ENCODE data around the gene APP. TPM values are rescaled to one million over a fixed set of nuclear protein-coding genes. Genes with fewer than 3 reads are reported as not detected.

Gene APP
- total RNA-seq, 1 donor, result 404 TPM

- no peak overlapping the region for H3K4me3 ChIP-seq (ENCODE audit: low read depth, low read length)
- DNase-seq (ENCODE audit: low read depth), result no peak
- no peak for TF ChIP-seq CTCF (IDR thresholded peaks at IDR 0.05; ENCODE audit: insufficient read depth, low read length)
Measured at GRCh38 chr21:25997788-25998611, 172.6 kb downstream of the APP start.

- no peak overlapping the region for H3K4me3 ChIP-seq (ENCODE audit: low read depth, low read length)
- no peak for DNase-seq (ENCODE audit: low read depth)
- no peak for TF ChIP-seq CTCF (IDR thresholded peaks at IDR 0.05; ENCODE audit: insufficient read depth, low read length)
Measured at GRCh38 chr21:25995278-25995677, 175.3 kb downstream of the APP start.

- TF ChIP-seq CTCF (IDR thresholded peaks at IDR 0.05; ENCODE audit: insufficient read depth, low read length), result no peak
- H3K4me3 ChIP-seq (ENCODE audit: low read depth, low read length), result no peak overlapping the region
- DNase-seq (ENCODE audit: low read depth), result no peak
Measured at GRCh38 chr21:25994758-25995163, 175.8 kb downstream of the APP start.

- TF ChIP-seq CTCF (IDR thresholded peaks at IDR 0.05; ENCODE audit: insufficient read depth, low read length), result no peak
- H3K4me3 ChIP-seq (ENCODE audit: low read depth, low read length), result no peak overlapping the region
- no peak for DNase-seq (ENCODE audit: low read depth)
Measured at GRCh38 chr21:25988738-25989137, 181.8 kb downstream of the APP start.

- H3K4me3 ChIP-seq (ENCODE audit: low read depth, low read length), result no peak overlapping the region
- no peak for DNase-seq (ENCODE audit: low read depth)
- no peak for TF ChIP-seq CTCF (IDR thresholded peaks at IDR 0.05; ENCODE audit: insufficient read depth, low read length)
Measured at GRCh38 chr21:25987531-25987930, 183.0 kb downstream of the APP start.

- DNase-seq (ENCODE audit: low read depth), result no peak
- TF ChIP-seq CTCF (IDR thresholded peaks at IDR 0.05; ENCODE audit: insufficient read depth, low read length), result no peak
- H3K4me3 ChIP-seq (ENCODE audit: low read depth, low read length), result no peak overlapping the region
Measured at GRCh38 chr21:25986928-25987327, 183.6 kb downstream of the APP start.

- no peak for DNase-seq (ENCODE audit: low read depth)
- TF ChIP-seq CTCF (IDR thresholded peaks at IDR 0.05; ENCODE audit: insufficient read depth, low read length), result no peak
- H3K4me3 ChIP-seq (ENCODE audit: low read depth, low read length), result no peak overlapping the region
Measured at GRCh38 chr21:25985990-25986389, 184.6 kb downstream of the APP start.
